ENCODE data around the gene BMERB1. TPM values are rescaled to one million over a fixed set of nuclear protein-coding genes. Genes with fewer than 3 reads are reported as not detected.
"Not testable (repeated sequence)": the region's sequence is repeated elsewhere in the genome, so short reads cannot be mapped to it uniquely, and the experiment has no call there.

The BMERB1 gene
- total RNA-seq, 1 donor from 2014 or later: 16.1 TPM

DNA sequence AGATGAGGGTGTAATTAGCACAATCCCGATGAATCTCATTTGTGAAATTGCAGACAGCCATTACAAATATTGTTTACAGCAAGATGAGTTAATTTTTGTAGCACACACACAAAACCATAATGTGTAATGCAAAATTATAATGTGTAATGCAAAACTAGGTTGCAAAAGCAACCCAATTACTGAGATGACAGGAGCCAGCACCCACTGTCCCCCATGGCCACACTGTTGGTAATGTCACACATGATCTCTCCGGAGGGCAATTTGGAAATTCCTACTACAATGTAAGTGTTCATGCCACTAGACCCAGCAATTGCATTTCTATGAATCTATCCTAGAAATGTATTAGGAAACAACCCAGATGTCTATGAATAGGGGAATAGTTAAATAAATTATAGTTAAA lies 131.7 kb downstream of the BMERB1 start:
- no peaks in the 10 kb centered on the region for H3K36me3 ChIP-seq
- no peak for DNase-seq
- intact Hi-C loops (cut with DNase I): no loop called here

DNA sequence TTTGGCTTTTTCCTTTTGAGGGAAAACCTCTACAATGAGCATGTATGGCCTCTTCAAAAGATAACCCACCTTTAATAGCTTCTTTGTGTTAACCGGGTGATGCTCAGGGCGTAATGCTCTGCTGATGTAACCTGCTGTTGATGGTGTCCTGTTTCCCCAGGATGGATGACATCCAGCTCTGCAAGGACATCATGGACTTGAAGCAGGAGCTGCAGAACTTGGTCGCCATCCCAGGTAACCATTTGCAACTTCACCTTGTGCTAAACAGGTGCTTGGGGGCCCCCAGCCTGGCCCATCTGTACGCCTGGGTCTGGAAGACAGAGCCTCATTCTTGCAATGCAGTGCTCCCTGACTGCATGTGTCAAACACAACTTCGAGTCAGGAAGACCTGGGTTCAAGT lies 133.4 kb downstream of the BMERB1 start:
- TF ChIP-seq, protein P1, sequence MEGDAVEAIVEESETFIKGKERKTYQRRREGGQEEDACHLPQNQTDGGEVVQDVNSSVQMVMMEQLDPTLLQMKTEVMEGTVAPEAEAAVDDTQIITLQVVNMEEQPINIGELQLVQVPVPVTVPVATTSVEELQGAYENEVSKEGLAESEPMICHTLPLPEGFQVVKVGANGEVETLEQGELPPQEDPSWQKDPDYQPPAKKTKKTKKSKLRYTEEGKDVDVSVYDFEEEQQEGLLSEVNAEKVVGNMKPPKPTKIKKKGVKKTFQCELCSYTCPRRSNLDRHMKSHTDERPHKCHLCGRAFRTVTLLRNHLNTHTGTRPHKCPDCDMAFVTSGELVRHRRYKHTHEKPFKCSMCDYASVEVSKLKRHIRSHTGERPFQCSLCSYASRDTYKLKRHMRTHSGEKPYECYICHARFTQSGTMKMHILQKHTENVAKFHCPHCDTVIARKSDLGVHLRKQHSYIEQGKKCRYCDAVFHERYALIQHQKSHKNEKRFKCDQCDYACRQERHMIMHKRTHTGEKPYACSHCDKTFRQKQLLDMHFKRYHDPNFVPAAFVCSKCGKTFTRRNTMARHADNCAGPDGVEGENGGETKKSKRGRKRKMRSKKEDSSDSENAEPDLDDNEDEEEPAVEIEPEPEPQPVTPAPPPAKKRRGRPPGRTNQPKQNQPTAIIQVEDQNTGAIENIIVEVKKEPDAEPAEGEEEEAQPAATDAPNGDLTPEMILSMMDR (IDR thresholded peaks at IDR 0.05): no peak
- Histone ChIP-seq H3K36me3 (no peaks in the 10 kb centered on the region), H3K4me3 (no peak overlapping the region), H3K27me3 (ENCODE audit: low read depth) (no peaks in the 10 kb centered on the region), H3K9me3 (no peaks in the 10 kb centered on the region), H3K4me1 (peaks cover 9% of the 10 kb centered on the region), H3K27ac (no peak overlapping the region)
- intact Hi-C loops (cut with DNase I): no loop called here
- DNase-seq: no peak
- no peak for ATAC-seq

More for the DNA sequence above, 131.7 kb downstream of the BMERB1 start:
- no peak overlapping the region for H3K27ac ChIP-seq
- no peaks in the 10 kb centered on the region for H3K4me1 ChIP-seq
- no peaks in the 10 kb centered on the region for H3K27me3 ChIP-seq (ENCODE audit: low read depth)
- no peak for ATAC-seq
- H3K9me3 ChIP-seq: no peaks in the 10 kb centered on the region
- no peak overlapping the region for H3K4me3 ChIP-seq
- TF ChIP-seq, protein P1 (IDR thresholded peaks at IDR 0.05): no peak

DNA sequence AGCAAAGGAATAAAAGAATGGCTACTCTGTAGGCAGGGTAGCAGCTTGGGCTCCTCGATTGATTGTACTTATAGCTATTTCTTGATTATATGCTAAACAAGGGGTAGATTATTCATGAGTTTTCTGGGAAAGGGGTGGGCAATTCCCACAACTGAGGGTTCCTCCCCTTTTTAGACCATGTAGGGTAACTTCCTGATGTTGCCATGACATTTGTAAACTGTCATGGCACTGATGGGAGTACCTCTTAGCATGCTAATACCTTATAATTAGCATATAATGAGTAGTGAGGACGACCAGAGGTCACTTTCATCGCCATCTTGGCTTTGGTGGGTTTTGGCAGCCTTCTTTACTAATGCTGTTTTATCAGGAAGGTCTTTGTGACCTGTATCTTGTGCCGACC lies 136.3 kb downstream of the BMERB1 start:
- not testable (repeated sequence) for ATAC-seq
- H3K4me1 ChIP-seq: peaks cover 12% of the 10 kb centered on the region

DNA sequence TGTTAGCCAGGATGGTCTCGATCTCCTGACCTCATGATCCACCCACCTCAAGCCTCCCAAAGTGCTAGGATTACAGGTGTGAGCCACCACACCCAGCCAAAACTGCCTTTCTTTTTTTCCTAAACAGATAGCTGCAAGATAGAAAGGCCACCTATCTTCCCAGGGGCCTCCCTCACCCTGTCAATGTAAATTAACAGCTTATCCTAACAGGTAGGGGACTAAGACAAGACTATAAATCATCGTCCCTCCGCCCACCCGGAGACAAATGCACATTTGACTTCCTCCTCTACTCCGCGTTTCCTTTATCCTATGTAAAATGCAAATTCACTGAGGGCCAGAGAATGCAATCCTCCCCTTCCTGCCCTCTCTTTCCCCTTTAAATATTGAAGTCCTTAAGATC lies 137.2 kb downstream of the BMERB1 start:
- Histone ChIP-seq H3K27me3 (ENCODE audit: low read depth) (no peaks in the 10 kb centered on the region), H3K27ac (no peak overlapping the region), H3K4me1 (peaks cover 13% of the 10 kb centered on the region), H3K4me3 (no peak overlapping the region), H3K36me3 (no peaks in the 10 kb centered on the region), H3K9me3 (no peaks in the 10 kb centered on the region)
- no peak for DNase-seq
- TF ChIP-seq, protein P1 (IDR thresholded peaks at IDR 0.05): no peak
- no peak for ATAC-seq
- intact Hi-C loops (cut with DNase I): no loop called here

More for the DNA sequence above, 136.3 kb downstream of the BMERB1 start:
- H3K27me3 ChIP-seq (ENCODE audit: low read depth); intact Hi-C loops (cut with DNase I); H3K27ac ChIP-seq; H3K4me3 ChIP-seq; DNase-seq; H3K36me3 ChIP-seq; H3K9me3 ChIP-seq: not testable (repeated sequence)

DNA sequence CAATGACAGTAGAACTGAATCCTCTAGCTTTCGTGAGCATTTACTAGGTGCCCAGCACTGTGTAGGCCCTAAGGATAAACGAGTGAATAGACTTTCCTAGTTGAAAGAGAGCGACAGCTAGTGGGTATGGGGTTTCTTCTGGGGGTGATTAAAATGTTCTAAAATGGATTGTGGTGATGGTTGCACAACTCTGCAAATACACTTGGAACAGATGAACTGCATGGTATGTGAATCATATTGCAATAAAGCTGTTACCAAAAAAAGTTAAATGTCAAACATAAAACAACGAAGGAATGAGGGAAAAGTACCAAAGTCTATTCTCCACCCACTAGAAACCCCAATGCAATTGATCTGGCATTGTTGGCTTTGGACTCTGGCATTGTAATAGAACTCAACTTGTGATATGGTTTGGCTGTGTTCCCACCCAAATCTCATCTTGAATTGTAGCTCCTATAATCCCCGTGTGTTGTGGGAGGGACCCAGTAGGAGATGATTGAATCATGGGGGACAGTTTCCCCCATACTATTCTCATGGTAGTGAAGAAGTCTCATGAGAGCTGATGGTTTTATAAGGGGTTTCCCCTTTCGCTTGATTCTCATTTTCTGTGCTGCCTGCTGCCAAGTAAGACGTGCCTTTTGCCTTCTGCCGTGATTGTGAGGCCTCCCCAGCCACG lies 138.1 kb downstream of the BMERB1 start:
- DNase-seq: no peak
- Histone ChIP-seq H3K4me3 (no peak overlapping the region), H3K4me1 (peaks cover 17% of the 10 kb centered on the region), H3K9me3 (no peaks in the 10 kb centered on the region), H3K27ac (no peak overlapping the region), H3K27me3 (ENCODE audit: low read depth) (no peaks in the 10 kb centered on the region), H3K36me3 (no peaks in the 10 kb centered on the region)
- TF ChIP-seq, protein P1 (IDR thresholded peaks at IDR 0.05): no peak
- intact Hi-C loops (cut with DNase I): no loop called here
- no peak for ATAC-seq

DNA sequence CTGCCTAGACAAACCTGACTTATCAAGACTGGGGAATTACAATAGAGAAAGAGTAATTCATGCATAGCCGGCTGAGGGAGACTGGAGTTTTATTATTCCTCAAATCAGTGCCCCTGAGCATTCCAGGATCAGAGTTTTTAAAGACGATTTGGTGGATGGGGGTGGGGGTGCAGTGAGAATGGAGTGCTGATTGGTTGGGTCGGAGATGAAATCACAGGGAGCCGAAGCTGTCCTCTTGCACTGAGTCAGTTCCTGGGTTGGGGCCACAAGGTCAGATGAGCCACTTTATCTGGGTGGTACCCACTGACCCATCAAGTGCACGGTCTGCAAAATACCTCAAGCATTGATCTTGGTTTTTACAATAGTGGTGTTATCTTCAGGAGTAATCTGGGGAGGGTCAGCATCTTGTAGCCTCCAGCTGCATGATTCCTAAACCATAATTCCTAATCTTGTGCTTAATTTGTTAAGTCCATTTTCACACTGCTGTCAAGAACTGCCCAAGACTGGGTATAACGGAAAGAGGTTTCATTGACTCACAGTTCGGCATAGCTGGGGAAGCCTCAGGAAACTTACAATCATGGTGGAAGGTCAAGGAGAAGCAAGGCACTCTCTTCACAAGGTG lies 139.0 kb downstream of the BMERB1 start:
- H3K9me3 ChIP-seq: no peaks in the 10 kb centered on the region
- H3K4me1 ChIP-seq: peaks cover 17% of the 10 kb centered on the region
- TF ChIP-seq, protein P1 (IDR thresholded peaks at IDR 0.05): no peak
- intact Hi-C loops (cut with DNase I): no loop called here
- H3K4me3 ChIP-seq: no peak overlapping the region
- no peaks in the 10 kb centered on the region for H3K36me3 ChIP-seq
- ATAC-seq: no peak
- no peak for DNase-seq
- no peaks in the 10 kb centered on the region for H3K27me3 ChIP-seq (ENCODE audit: low read depth)
- H3K27ac ChIP-seq: no peak overlapping the region

DNA sequence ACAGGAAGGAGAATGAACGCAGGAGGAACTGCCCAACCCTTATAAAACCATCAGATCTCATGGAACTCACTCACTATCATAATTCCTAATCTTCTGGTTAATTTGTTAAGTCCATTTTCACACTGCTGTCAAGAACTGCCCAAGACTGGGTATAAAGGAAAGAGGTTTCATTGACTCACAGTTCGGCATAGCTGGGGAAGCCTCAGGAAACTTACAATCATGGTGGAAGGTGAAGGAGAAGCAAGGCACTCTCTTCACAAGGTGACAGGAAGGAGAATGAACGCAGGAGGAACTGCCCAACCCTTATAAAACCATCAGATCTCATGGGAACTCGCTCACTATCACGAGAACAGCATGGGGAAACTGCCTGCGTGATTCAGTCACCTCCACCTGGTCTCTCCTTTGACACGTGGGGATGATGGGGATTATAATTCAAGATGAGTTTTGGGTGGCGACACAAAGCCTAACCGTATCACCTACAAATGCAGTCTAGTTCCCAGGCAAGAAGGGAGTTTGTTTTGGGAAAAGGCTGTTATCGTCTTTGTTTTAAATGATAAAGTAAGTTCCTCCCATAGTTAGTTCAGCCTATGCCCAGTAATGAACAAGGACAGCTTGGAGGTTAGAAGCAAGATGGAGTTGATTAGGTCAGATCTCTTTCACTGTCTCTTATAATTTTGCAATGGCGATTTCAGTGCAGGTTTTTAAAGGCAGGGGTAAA lies 139.7 kb downstream of the BMERB1 start:
- H3K9me3 ChIP-seq; H3K4me3 ChIP-seq; H3K36me3 ChIP-seq; intact Hi-C loops (cut with DNase I); H3K27ac ChIP-seq; ATAC-seq; DNase-seq; H3K27me3 ChIP-seq (ENCODE audit: low read depth): not testable (repeated sequence)
- peaks cover 17% of the 10 kb centered on the region for H3K4me1 ChIP-seq

Measured in lower lobe of right lung (tissue), 2 donors.